Chondrocyte (in vitro differentiated cells): ENCODE results near the gene CCDC137. TPM values are rescaled to one million over a fixed set of nuclear protein-coding genes. Genes with fewer than 3 reads are reported as not detected.
A peak's percentile ranks its signal among the peaks of the same experiment; 100 is the strongest.

ENCODE experiments used
- DNase-seq: peaks from one replicate; pipeline ENCODE4 v3.0.0; 2021; ENCODE audit warnings: mixed read lengths, low spot score
- H3K27ac Mint-ChIP-seq: one replicate; pipeline ENCODE4 v1.8.0; 2021; ENCODE audit warnings: mild to moderate bottlenecking, moderate library complexity, mixed read lengths; ENCODE audit not compliant: unreplicated experiment
- H3K27me3 Mint-ChIP-seq: 2 replicates; pipeline ENCODE4 v1.8.0; 2021; ENCODE audit warnings: low read depth, mixed read lengths
- H3K36me3 Mint-ChIP-seq: 2 replicates; pipeline ENCODE4 v1.8.0; 2021; ENCODE audit warnings: low read depth, mixed read lengths
- H3K4me1 Mint-ChIP-seq: 2 replicates; pipeline ENCODE4 v1.8.0; 2021; ENCODE audit warnings: low read depth, mild to moderate bottlenecking, mixed read lengths
- H3K4me3 Mint-ChIP-seq: one replicate; pipeline ENCODE4 v1.8.0; 2021; ENCODE audit warnings: mild to moderate bottlenecking, moderate library complexity, mixed read lengths; ENCODE audit not compliant: unreplicated experiment
- H3K9me3 Mint-ChIP-seq: 2 replicates; pipeline ENCODE4 v1.8.0; 2021; ENCODE audit warnings: low read depth, mixed read lengths
- CTCF ChIP-seq: fragments of 200-600 bp; sonication (generic); IDR thresholded peaks from 2 replicates; pipeline ENCODE4 v1.5.0; 2021; ENCODE audit warnings: antibody characterized with exemption, mild to moderate bottlenecking, moderate library complexity
- total RNA-seq: library from RNA; stranded (reverse); gene quantifications from 3 replicates; pipeline ENCODE4 v1.2.1, GENCODE V29; 2021

The CCDC137 gene
- total RNA-seq, 1 donor from 2014 or later, result 15.4 TPM

DNA sequence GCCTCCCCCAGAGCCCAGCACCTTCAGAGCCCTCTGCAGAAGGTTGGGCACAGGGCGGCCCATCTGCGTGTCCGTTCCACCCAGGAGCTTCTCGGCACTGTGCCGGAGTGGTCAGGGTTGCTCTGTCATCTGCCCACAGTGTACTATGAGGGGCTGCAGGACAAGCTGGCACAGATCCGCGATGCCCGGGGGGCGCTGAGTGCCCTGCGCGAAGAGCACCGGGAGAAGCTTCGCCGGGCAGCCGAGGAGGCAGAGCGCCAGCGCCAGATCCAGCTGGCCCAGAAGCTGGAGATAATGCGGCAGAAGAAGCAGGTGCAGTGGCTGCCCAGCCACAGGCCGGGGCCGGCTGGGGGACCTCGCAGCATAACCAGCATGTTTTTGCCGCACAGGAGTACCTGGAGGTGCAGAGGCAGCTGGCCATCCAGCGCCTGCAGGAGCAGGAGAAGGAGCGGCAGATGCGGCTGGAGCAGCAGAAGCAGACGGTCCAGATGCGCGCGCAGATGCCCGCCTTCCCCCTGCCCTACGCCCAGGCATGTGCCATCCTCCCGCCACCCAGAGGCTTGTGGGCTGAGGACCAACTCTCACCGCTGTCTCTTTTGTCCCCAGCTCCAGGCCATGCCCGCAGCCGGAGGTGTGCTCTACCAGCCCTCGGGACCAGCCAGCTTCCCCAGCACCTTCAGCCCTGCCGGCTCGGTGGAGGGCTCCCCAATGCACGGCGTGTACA is 29.8 kb downstream of the CCDC137 start:
- Mint-ChIP-seq H3K36me3 (peaks cover 24% of the 10 kb centered on the region), H3K27ac (no peak overlapping the region), H3K4me3 (no peak overlapping the region), H3K9me3 (no peaks in the 10 kb centered on the region), H3K27me3 (no peaks in the 10 kb centered on the region), H3K4me1 (peaks cover 7% of the 10 kb centered on the region)
- no peak for TF ChIP-seq CTCF
- DNase-seq, result no peak

DNA sequence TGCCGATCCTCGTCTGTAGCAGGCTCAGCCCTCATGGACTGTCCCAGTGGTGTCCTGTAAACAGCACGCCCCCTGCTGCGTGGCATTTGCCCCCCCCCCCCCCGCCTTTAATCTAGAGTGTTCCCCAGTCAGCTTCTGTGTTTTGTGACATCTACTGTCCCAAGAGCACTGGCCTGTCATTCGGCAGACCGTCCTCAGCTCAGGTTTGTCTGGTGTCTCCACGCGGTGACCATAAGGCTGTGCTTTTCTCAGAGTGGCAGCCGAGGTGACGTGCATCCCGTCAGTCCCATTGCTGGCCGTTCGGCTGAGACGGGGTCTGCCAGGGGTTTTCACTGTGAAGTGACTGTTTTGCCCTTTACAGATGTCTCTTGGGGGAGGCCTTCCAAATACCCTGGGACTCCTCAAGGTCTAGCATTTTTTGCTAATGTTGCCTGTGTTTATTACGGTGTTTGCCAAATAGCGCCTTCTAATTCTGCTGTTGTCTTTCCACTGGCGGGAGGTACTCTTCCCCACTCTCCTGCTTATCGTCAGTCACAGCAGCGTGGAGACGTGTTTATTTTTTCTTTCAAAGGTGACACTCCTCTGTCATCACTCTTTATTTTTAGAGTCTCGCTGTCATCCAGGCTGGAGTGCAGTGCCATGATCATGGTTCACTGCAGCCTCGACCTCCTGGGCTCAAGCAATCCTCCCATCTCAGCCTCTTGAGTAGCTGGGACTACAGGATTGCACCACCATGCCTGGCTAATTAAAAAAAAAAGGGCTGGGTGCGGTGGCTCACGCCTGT is 30.9 kb downstream of the CCDC137 start:
- DNase-seq, result no peak
- H3K4me3 Mint-ChIP-seq, result no peak overlapping the region
- peaks cover 17% of the 10 kb centered on the region for H3K4me1 Mint-ChIP-seq
- H3K27me3 Mint-ChIP-seq, result no peaks in the 10 kb centered on the region
- no peaks in the 10 kb centered on the region for H3K9me3 Mint-ChIP-seq
- H3K27ac Mint-ChIP-seq, result no peak overlapping the region
- no peak for TF ChIP-seq CTCF
- peaks cover 16% of the 10 kb centered on the region for H3K36me3 Mint-ChIP-seq

DNA sequence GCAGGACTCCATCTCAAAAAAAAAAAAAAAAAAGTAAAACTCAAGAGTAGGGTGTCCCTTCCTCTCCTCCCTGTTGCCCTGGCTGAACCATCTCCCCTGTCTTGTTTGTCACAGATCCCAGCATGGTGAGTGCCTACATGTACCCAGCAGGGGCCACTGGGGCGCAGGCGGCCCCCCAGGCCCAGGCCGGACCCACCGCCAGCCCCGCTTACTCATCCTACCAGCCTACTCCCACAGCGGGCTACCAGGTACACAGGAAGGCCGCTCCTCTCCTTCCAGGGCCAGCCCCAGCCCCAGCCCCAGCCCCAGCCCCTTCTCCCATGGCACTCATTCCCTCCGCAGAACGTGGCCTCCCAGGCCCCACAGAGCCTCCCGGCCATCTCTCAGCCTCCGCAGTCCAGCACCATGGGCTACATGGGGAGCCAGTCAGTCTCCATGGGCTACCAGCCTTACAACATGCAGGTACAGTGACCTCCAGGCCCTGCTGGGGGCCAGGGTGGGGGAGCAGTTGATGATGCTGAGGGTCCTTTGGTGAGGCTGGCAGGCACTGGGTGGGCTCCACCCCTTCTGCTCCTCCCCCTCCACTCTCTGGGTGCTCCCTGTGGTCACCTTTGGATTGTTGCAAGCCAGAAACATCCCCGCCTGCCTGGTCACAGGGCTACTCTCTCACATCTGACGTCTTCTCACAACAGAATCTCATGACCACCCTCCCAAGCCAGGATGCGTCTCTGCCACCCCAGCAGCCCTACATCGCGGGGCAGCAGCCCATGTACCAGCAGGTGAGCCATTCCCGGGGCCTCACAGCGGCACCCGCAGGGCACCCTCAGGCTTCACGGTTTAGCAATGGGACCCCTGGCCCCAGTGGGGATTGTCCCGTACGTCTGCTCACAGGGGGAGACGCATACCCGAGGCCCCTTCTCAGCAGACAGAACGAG is 34.1 kb downstream of the CCDC137 start:
- H3K27ac Mint-ChIP-seq, result peak overlapping the region; percentile 95

DNA sequence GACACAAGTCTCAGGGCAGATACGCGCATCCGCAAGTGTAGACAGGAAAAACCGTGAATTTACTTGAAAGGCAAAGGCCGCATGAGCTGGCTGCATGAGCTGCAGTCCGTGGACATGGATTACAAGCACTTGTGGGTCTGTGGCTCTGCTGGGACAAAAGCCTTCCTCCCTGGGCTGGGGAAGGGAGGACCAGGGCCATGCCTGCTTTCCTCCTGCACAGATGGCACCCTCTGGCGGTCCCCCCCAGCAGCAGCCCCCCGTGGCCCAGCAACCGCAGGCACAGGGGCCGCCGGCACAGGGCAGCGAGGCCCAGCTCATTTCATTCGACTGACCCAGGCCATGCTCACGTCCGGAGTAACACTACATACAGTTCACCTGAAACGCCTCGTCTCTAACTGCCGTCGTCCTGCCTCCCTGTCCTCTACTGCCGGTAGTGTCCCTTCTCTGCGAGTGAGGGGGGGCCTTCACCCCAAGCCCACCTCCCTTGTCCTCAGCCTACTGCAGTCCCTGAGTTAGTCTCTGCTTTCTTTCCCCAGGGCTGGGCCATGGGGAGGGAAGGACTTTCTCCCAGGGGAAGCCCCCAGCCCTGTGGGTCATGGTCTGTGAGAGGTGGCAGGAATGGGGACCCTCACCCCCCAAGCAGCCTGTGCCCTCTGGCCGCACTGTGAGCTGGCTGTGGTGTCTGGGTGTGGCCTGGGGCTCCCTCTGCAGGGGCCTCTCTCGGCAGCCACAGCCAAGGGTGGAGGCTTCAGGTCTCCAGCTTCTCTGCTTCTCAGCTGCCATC is 34.9 kb downstream of the CCDC137 start:
- H3K9me3 Mint-ChIP-seq, result no peaks in the 10 kb centered on the region
- no peaks in the 10 kb centered on the region for H3K27me3 Mint-ChIP-seq
- DNase-seq, result no peak
- H3K36me3 Mint-ChIP-seq, result peaks cover 22% of the 10 kb centered on the region
- peaks cover 28% of the 10 kb centered on the region for H3K4me1 Mint-ChIP-seq
- H3K4me3 Mint-ChIP-seq, result peak overlapping the region; percentile 95
- peak; percentile 18 for TF ChIP-seq CTCF
- peak overlapping the region; percentile 95 for H3K27ac Mint-ChIP-seq

More for the DNA sequence above, 34.1 kb downstream of the CCDC137 start:
- H3K36me3 Mint-ChIP-seq, result peaks cover 18% of the 10 kb centered on the region
- H3K27me3 Mint-ChIP-seq, result no peaks in the 10 kb centered on the region
- H3K9me3 Mint-ChIP-seq, result no peaks in the 10 kb centered on the region
- peaks cover 28% of the 10 kb centered on the region for H3K4me1 Mint-ChIP-seq
- TF ChIP-seq CTCF, result no peak
- no peak overlapping the region for H3K4me3 Mint-ChIP-seq
- no peak for DNase-seq
